SK-N-SH (cell line): ENCODE results near the gene EIF3K. TPM values are rescaled to one million over a fixed set of nuclear protein-coding genes. Genes with fewer than 3 reads are reported as not detected.
A peak's percentile ranks its signal among the peaks of the same experiment; 100 is the strongest.

ENCODE experiments used
- CTCF ChIA-PET: fragments of 300-600, 350-600 bp; formaldehyde crosslinking; extraction: SDS; loops from one replicate; lab custom pipeline; 2021; lab: Yijun Ruan, JAX
- POLR2A ChIA-PET: fragments of 350-600 bp; sonication (Branson Sonifier 250); formaldehyde crosslinking; extraction: SDS; loops from one replicate; lab custom pipeline; 2020; ENCODE audit warnings: antibody characterized with exemption, inconsistent platforms; lab: Yijun Ruan, JAX
- DNase-seq: peaks from one replicate; pipeline ENCODE4 v3.0.0; 2012
- H2AFZ ChIP-seq: fragments of 200-600 bp; sonication (generic); 2 replicates; pipeline ENCODE4 v1.8.1; 2016; ENCODE audit warnings: antibody characterized with exemption, mild to moderate bottlenecking, low read depth
- H3F3A ChIP-seq: fragments of 200-600 bp; sonication (generic); replicated peaks from 2 replicates; pipeline ENCODE3; 2016; ENCODE audit warnings: antibody characterized with exemption, mild to moderate bottlenecking; ENCODE audit not compliant: insufficient read depth
- H3K27ac ChIP-seq, 2 experiments: fragments of 200-500 bp in 1 of 2; fragments of 200-600 bp in 1 of 2; sonication (Bioruptor generic) in 1 of 2; sonication (generic), shearing (Covaris generic) in 1 of 2; 2 replicates each; pipeline versions ENCODE4 v1.5.1 to v1.6.1; 2014 to 2016; ENCODE audit warnings: low read depth in 2 of 2, inconsistent platforms in 1 of 2, low read length in 1 of 2, mild to moderate bottlenecking in 1 of 2, mixed read lengths in 1 of 2
- H3K27me3 ChIP-seq: fragments of 200-600 bp; sonication (generic), shearing (Covaris generic); 2 replicates; pipeline ENCODE4 v1.6.1; 2016; ENCODE audit warnings: mixed run types; ENCODE audit not compliant: insufficient read depth
- H3K36me3 ChIP-seq, 2 experiments: fragments of 200-500 bp in 1 of 2; fragments of 200-600 bp in 1 of 2; sonication (Bioruptor generic) in 1 of 2; sonication (generic) in 1 of 2; replicated peaks in 1 of 2; 2 replicates each; pipeline versions ENCODE3 to v1.5.1; 2014 to 2016; ENCODE audit warnings: low read length in 1 of 2, mild to moderate bottlenecking in 1 of 2; ENCODE audit not compliant: insufficient read depth in 2 of 2, control insufficient read depth in 1 of 2
- H3K4me1 ChIP-seq, 2 experiments: fragments of 200-500 bp in 1 of 2; fragments of 200-600 bp in 1 of 2; sonication (Bioruptor generic) in 1 of 2; sonication (generic), shearing (Covaris generic) in 1 of 2; 2 replicates each; pipeline versions ENCODE4 v1.5.1 to v1.6.1; 2014 to 2016; ENCODE audit warnings: low read depth in 1 of 2, low read length in 1 of 2, mixed run types in 1 of 2; ENCODE audit not compliant: insufficient read depth in 2 of 2, control insufficient read depth in 1 of 2
- H3K4me2 ChIP-seq: fragments of 200-600 bp; sonication (generic), shearing (Covaris generic); 2 replicates; pipeline ENCODE4 v1.6.1; 2017; ENCODE audit warnings: mixed run types
- H3K4me3 ChIP-seq, 2 experiments: fragments of 200-500 bp in 1 of 2; fragments of 200-600 bp in 1 of 2; sonication (Bioruptor generic) in 1 of 2; sonication (generic), shearing (Covaris generic) in 1 of 2; 2 replicates each; pipeline versions ENCODE4 v1.5.1 to v1.8.1; 2014 to 2016; ENCODE audit warnings: low read depth in 2 of 2, inconsistent platforms in 1 of 2, low read length in 1 of 2, mild to moderate bottlenecking in 1 of 2, mixed read lengths in 1 of 2, moderate library complexity in 1 of 2
- H3K79me2 ChIP-seq: fragments of 200-600 bp; sonication (generic); 2 replicates; pipeline ENCODE4 v1.8.1; 2017; ENCODE audit warnings: mild to moderate bottlenecking; ENCODE audit not compliant: insufficient read depth
- H3K9ac ChIP-seq: fragments of 200-600 bp; sonication (generic); 2 replicates; pipeline ENCODE4 v1.6.1; 2017; ENCODE audit warnings: mixed run types
- H3K9me2 ChIP-seq: fragments of 200-600 bp; sonication (generic); 2 replicates; pipeline ENCODE4 v1.6.1; 2017; ENCODE audit warnings: mixed run types
- H3K9me3 ChIP-seq: fragments of 200-600 bp; sonication (generic); 2 replicates; pipeline ENCODE4 v1.6.1; 2017; ENCODE audit warnings: mixed run types, mild to moderate bottlenecking, moderate library complexity
- H4K20me1 ChIP-seq: fragments of 200-600 bp; sonication (generic); 2 replicates; pipeline ENCODE4 v1.6.1; 2017; ENCODE audit warnings: mild to moderate bottlenecking, mixed run types; ENCODE audit not compliant: insufficient read depth
- FOSL2 ChIP-seq: IDR thresholded peaks from 2 replicates; pipeline ENCODE4 v1.4.0; 2012; ENCODE audit warnings: low read depth, mild to moderate bottlenecking, moderate library complexity, borderline replicate concordance
- GATA2 ChIP-seq: sonication (generic); formaldehyde crosslinking; IDR thresholded peaks from 2 replicates; pipeline ENCODE4 v1.5.0; 2020; ENCODE audit warnings: mild to moderate bottlenecking, missing genetic modification reagents
- IRF3 ChIP-seq: fragments of 150-350 bp; IDR thresholded peaks from 2 replicates; pipeline ENCODE4 v1.6.1; 2016; ENCODE audit warnings: mild to moderate bottlenecking, low read depth, low read length
- POLR2AphosphoS5 ChIP-seq: IDR thresholded peaks from 2 replicates; pipeline ENCODE4 v1.6.1; 2012; ENCODE audit warnings: low read depth, low read length
- SIN3A ChIP-seq: IDR thresholded peaks from 2 replicates; pipeline ENCODE4 v1.6.1; 2012; ENCODE audit warnings: low read depth, mild to moderate bottlenecking, low read length, moderate library complexity, borderline replicate concordance
- TEAD4 ChIP-seq: IDR thresholded peaks from 2 replicates; pipeline ENCODE4 v1.4.0; 2012; ENCODE audit warnings: mild to moderate bottlenecking, borderline replicate concordance; ENCODE audit not compliant: insufficient read depth
- USF2 ChIP-seq: fragments of 150-350 bp; IDR thresholded peaks from 2 replicates; pipeline ENCODE4 v1.6.1; 2017; ENCODE audit warnings: antibody characterized with exemption, low read length, low read depth, borderline replicate concordance
- WGBS: methylation state at CpG from one replicate; pipeline ENCODE4 v1.1.6; 2017; ENCODE audit warnings: low lambda C conversion rate; 5-methylcytosine and 5-hydroxymethylcytosine counted together
- polyA plus RNA-seq, 3 experiments: library from polyadenylated mRNA; depleted of rRNA; stranded (reverse); fragments of >200 nt; gene quantifications; 2 replicates each; pipeline ENCODE4 v1.2.3, GENCODE V29; 2012

EIF3K gene
- polyA plus RNA-seq, 1 of the 3 experiments (the other 2 are of a cell fraction) = 484 TPM

- TF ChIP-seq IRF3 (no peak), POLR2AphosphoS5 (no peak), TEAD4 (no peak), GATA2 (CRISPR knock-in tag) (no peak), SIN3A (no peak), FOSL2 (no peak)
These were observed 30.6 kb downstream of the EIF3K start (continued) for GRCh38 chr19:38649305-38650171.

- POLR2A ChIA-PET = no interaction called here
- peak overlapping the region; percentile 88 for H3K4me2 ChIP-seq
- WGBS = 60% methylated on average over 8 of the region's 8 CpGs
These were observed 31.3 kb downstream of the EIF3K start for GRCh38 chr19:38650172-38650775.

More at GRCh38 chr19:38650172-38650775, 31.3 kb downstream of the EIF3K start:
- peaks cover 30 to 45% of the 10 kb centered on the region in 2 experiments for H3K4me1 ChIP-seq
- H3F3A ChIP-seq = peaks cover 38% of the 10 kb centered on the region
- peaks cover 0 to 4% of the 10 kb centered on the region in 2 experiments for H3K36me3 ChIP-seq
- no peak for TF ChIP-seq USF2
- H4K20me1 ChIP-seq = peaks cover 41% of the 10 kb centered on the region
- no peaks in the 10 kb centered on the region for H3K9me3 ChIP-seq
- no peaks in the 10 kb centered on the region for H3K9me2 ChIP-seq
- CTCF ChIA-PET = interaction anchor here (1.0 kb wide), 1 partner anchor 16 kb away, joined by 3 read pairs; no protein-coding TSS in a partner anchor
- no peaks in the 10 kb centered on the region for H3K27me3 ChIP-seq
- no peak overlapping the region for H2AFZ ChIP-seq
- H3K27ac ChIP-seq = peak overlapping the region; percentile 24 to 99; a peak in 3 of 4 replicates
- H3K4me3 ChIP-seq = peak overlapping the region; percentile 59 to 99; a peak in 3 of 4 replicates
- H3K9ac ChIP-seq = peak overlapping the region; percentile 100
- no peak for DNase-seq
- H3K79me2 ChIP-seq = peaks cover 78% of the 10 kb centered on the region
